ENCODE results near the gene HIPK4. TPM values are rescaled to one million over a fixed set of nuclear protein-coding genes. Genes with fewer than 3 reads are reported as not detected.

HIPK4 gene
- total RNA-seq, 1 donor from 2014 or later, result not detected

- no peak overlapping the region for H3K4me3 ChIP-seq (ENCODE audit: low read depth, low read length)
- TF ChIP-seq, protein P1, sequence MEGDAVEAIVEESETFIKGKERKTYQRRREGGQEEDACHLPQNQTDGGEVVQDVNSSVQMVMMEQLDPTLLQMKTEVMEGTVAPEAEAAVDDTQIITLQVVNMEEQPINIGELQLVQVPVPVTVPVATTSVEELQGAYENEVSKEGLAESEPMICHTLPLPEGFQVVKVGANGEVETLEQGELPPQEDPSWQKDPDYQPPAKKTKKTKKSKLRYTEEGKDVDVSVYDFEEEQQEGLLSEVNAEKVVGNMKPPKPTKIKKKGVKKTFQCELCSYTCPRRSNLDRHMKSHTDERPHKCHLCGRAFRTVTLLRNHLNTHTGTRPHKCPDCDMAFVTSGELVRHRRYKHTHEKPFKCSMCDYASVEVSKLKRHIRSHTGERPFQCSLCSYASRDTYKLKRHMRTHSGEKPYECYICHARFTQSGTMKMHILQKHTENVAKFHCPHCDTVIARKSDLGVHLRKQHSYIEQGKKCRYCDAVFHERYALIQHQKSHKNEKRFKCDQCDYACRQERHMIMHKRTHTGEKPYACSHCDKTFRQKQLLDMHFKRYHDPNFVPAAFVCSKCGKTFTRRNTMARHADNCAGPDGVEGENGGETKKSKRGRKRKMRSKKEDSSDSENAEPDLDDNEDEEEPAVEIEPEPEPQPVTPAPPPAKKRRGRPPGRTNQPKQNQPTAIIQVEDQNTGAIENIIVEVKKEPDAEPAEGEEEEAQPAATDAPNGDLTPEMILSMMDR (conservative IDR thresholded peaks at IDR 0.05; ENCODE audit: low read depth, low read length), result no peak
- DNase-seq (ENCODE audit: low read depth), result no peak
Observed at GRCh38 chr19:40362160-40362559, 27.8 kb downstream of the HIPK4 start.

- no peak overlapping the region for H3K4me3 ChIP-seq (ENCODE audit: low read depth, low read length)
- TF ChIP-seq, protein P1 (conservative IDR thresholded peaks at IDR 0.05; ENCODE audit: low read depth, low read length), result no peak
- DNase-seq (ENCODE audit: low read depth), result no peak
Observed at GRCh38 chr19:40360708-40361241, 29.2 kb downstream of the HIPK4 start.

- no peak for DNase-seq (ENCODE audit: low read depth)
- TF ChIP-seq, protein P1 (conservative IDR thresholded peaks at IDR 0.05; ENCODE audit: low read depth, low read length), result no peak
Observed at GRCh38 chr19:40360020-40360707, 29.8 kb downstream of the HIPK4 start.

GRCh38 chr19:40358773-40359172 is 31.2 kb downstream of the HIPK4 start:
- TF ChIP-seq, protein P1 (conservative IDR thresholded peaks at IDR 0.05; ENCODE audit: low read depth, low read length), result no peak
- DNase-seq (ENCODE audit: low read depth), result no peak
- H3K4me3 ChIP-seq (ENCODE audit: low read depth, low read length), result no peak overlapping the region

More at GRCh38 chr19:40360020-40360707, 29.8 kb downstream of the HIPK4 start:
- H3K4me3 ChIP-seq (ENCODE audit: low read depth, low read length), result no peak overlapping the region

GRCh38 chr19:40357640-40358039 is 32.3 kb downstream of the HIPK4 start:
- no peak overlapping the region for H3K4me3 ChIP-seq (ENCODE audit: low read depth, low read length)
- DNase-seq (ENCODE audit: low read depth), result no peak
- TF ChIP-seq, protein P1 (conservative IDR thresholded peaks at IDR 0.05; ENCODE audit: low read depth, low read length), result no peak

DNA sequence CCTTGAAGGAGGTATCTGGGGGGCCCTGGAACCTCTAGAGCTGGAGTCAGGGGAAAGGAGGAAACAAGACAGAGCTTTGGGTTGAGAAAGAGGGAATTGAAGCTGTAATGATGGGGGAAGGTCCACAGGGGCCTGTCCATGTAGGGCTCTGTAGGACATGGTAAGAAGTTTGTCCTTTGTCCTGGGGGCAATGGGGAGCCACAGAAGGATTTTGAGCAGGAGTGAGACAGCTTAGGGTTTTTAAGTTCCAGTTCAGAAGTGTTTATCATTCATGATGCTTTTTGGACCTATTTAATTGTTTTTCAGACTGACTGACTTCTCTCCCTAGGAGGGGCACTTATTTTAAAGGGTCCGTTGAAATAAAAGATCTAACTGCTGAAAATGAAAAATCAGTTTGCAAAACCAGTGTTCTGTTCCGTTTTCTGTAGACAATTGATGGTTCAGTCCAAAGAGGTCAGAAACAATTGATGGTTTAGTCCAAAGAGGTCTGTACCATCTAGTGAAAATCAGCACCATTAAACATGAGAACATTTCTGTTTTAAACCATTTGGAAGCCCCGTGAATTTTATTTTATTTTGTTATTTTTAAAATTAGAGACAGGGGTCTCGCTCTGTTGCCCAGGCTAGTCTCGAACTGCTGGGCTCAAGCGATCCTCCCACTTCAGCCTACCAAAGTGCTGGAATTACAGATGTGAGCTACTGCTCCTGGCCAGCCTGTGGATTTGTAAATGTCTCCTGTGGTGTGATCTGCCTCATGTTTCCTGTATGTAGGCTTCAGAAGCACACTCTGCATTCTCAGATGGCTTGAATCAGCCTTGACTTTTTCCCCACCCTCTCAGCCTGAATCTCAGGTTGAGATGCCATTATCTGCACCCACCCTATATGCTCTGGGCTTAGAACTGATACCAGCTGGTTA is 33.0 kb downstream of the HIPK4 start:
- DNase-seq (ENCODE audit: low read depth), result no peak
- TF ChIP-seq, protein P1 (conservative IDR thresholded peaks at IDR 0.05; ENCODE audit: low read depth, low read length), result no peak
- no peak overlapping the region for H3K4me3 ChIP-seq (ENCODE audit: low read depth, low read length)

All from epithelial cell of proximal tubule (primary cell).